CD4-positive, alpha-beta T cell treated with Interferon gamma for 1 hour (primary cell): ENCODE data around the gene HPN.

Source experiments
- DNase-seq: peaks from one replicate; pipeline ENCODE4 v3.0.0-alpha.2; 2020

The HPN gene

GRCh38 chr19:35065574-35065973 is 24.1 kb downstream of the HPN start:
- DNase-seq, result no peak

- no peak for DNase-seq
Measured at GRCh38 chr19:35066121-35066520, 24.6 kb downstream of the HPN start.

- peak; percentile 85 for DNase-seq
Measured at GRCh38 chr19:35066691-35067563, 25.4 kb downstream of the HPN start.

GRCh38 chr19:35068941-35069634 is 27.6 kb downstream of the HPN start:
- no peak for DNase-seq

GRCh38 chr19:35069696-35070095 is 28.2 kb downstream of the HPN start:
- no peak for DNase-seq

- no peak for DNase-seq
Measured at GRCh38 chr19:35070471-35070870, 28.9 kb downstream of the HPN start.

- DNase-seq, result no peak
Measured at GRCh38 chr19:35073516-35073915, 32.0 kb downstream of the HPN start.

- DNase-seq, result no peak
Measured at GRCh38 chr19:35073941-35074340, 32.4 kb downstream of the HPN start.

GRCh38 chr19:35074426-35075201 is 33.1 kb downstream of the HPN start:
- no peak for DNase-seq

GRCh38 chr19:35075202-35076025 is 33.9 kb downstream of the HPN start:
- DNase-seq, result no peak

- DNase-seq, result no peak
Measured at GRCh38 chr19:35076026-35076370, 34.5 kb downstream of the HPN start.

GRCh38 chr19:35076657-35077056 is 35.1 kb downstream of the HPN start:
- no peak for DNase-seq

- DNase-seq, result no peak
Measured at GRCh38 chr19:35077411-35078223, 36.1 kb downstream of the HPN start.

GRCh38 chr19:35079826-35080225 is 38.3 kb downstream of the HPN start:
- DNase-seq, result no peak

GRCh38 chr19:35080613-35081170 is 39.2 kb downstream of the HPN start:
- no peak for DNase-seq

- DNase-seq, result no peak
Measured at GRCh38 chr19:35081201-35081600, 39.7 kb downstream of the HPN start.

GRCh38 chr19:35083691-35084508 is 42.4 kb downstream of the HPN start:
- peak; percentile 6 for DNase-seq

GRCh38 chr19:35084509-35084762 is 42.9 kb downstream of the HPN start:
- DNase-seq, result no peak

GRCh38 chr19:35085947-35086346 is 44.4 kb downstream of the HPN start:
- DNase-seq, result no peak

- no peak for DNase-seq
Measured at GRCh38 chr19:35086455-35086854, 44.9 kb downstream of the HPN start.

- DNase-seq, result no peak
Measured at GRCh38 chr19:35087393-35087792, 45.9 kb downstream of the HPN start.
